Measurements from ENCODE around the gene DDX1.

GRCh38 chr2:15606481-15607441 is 15.1 kb downstream of the DDX1 start:
- no peak for TF ChIP-seq POLR2A (IDR thresholded peaks at IDR 0.05; ENCODE audit: low read length)
- no peak for TF ChIP-seq GATA1 (IDR thresholded peaks at IDR 0.05; ENCODE audit: low read depth, low read length)
